SK-N-SH treated with all-trans-retinoic acid at 6 μM for 48 hours (cell line): ENCODE results near the gene ENO4.

ENCODE experiments used
- ATAC-seq: fragments of 200-7000 bp; cut with Tn5 transposase; 3 replicates; pipeline ENCODE4 v1.9.1; 2020; ENCODE audit warnings: mild to moderate bottlenecking, moderate library complexity
- ARNTL ChIP-seq: fragments of 450-650 bp; formaldehyde crosslinking; IDR thresholded peaks from 2 replicates; pipeline ENCODE4 v1.5.0; 2020; ENCODE audit warnings: low read depth, mild to moderate bottlenecking, moderate library complexity, borderline replicate concordance
- BACH2 ChIP-seq: fragments of 250-450 bp; sonication (Bioruptor Pico); IDR thresholded peaks from 2 replicates; pipeline ENCODE4 v1.9.0; 2021; ENCODE audit warnings: mild to moderate bottlenecking, borderline replicate concordance
- CSDC2 ChIP-seq: fragments of 250-450 bp; sonication (Bioruptor Pico); IDR thresholded peaks from 2 replicates; pipeline ENCODE4 v1.5.0; 2020; ENCODE audit warnings: mild to moderate bottlenecking, moderate library complexity
- ESRRG ChIP-seq: fragments of 250-450 bp; sonication (Bioruptor Pico); IDR thresholded peaks from 2 replicates; pipeline ENCODE4 v1.6.1; 2021; ENCODE audit warnings: mild to moderate bottlenecking
- GLIS3 ChIP-seq: fragments of 250-450 bp; sonication (Bioruptor Pico); IDR thresholded peaks from 2 replicates; pipeline ENCODE4 v1.5.0; 2020; ENCODE audit warnings: mild to moderate bottlenecking, moderate library complexity
- OSR1 ChIP-seq: fragments of 250-450 bp; sonication (Bioruptor Pico); IDR thresholded peaks from 2 replicates; pipeline ENCODE4 v1.8.0; 2022; ENCODE audit warnings: moderate library complexity, mild to moderate bottlenecking, inconsistent platforms
- PPARA ChIP-seq: fragments of 250-450 bp; sonication (Bioruptor Pico); IDR thresholded peaks from 2 replicates; pipeline ENCODE4 v1.5.0; 2020; ENCODE audit warnings: mild to moderate bottlenecking, borderline replicate concordance
- RARB ChIP-seq: fragments of 250-450 bp; sonication (Bioruptor Pico); IDR thresholded peaks from 2 replicates; pipeline ENCODE4 v1.8.0; 2021; ENCODE audit warnings: mild to moderate bottlenecking, moderate library complexity
- TCF4 ChIP-seq: fragments of 250-450 bp; sonication (Bioruptor Pico); IDR thresholded peaks from 2 replicates; pipeline ENCODE4 v1.8.0; 2021; ENCODE audit warnings: mild to moderate bottlenecking, moderate library complexity, borderline replicate concordance
- TOX ChIP-seq: fragments of 250-450 bp; sonication (Bioruptor Pico); IDR thresholded peaks from 2 replicates; pipeline ENCODE4 v1.8.0; 2021; ENCODE audit warnings: mild to moderate bottlenecking, moderate library complexity, borderline replicate concordance
- ZC3H10 ChIP-seq: fragments of 250-450 bp; sonication (Bioruptor Pico); IDR thresholded peaks from 2 replicates; pipeline ENCODE4 v1.5.1; 2021; ENCODE audit warnings: mild to moderate bottlenecking, moderate library complexity
- ZFP3 ChIP-seq: fragments of 250-450 bp; sonication (Bioruptor Pico); IDR thresholded peaks from 2 replicates; pipeline ENCODE4 v1.5.0; 2020; ENCODE audit warnings: mild to moderate bottlenecking, moderate library complexity
- ZFP30 ChIP-seq: fragments of 450-650 bp; formaldehyde crosslinking; IDR thresholded peaks from 2 replicates; pipeline ENCODE4 v1.5.0; 2022; ENCODE audit warnings: mild to moderate bottlenecking, moderate library complexity
- ZNF70 ChIP-seq: fragments of 450-650 bp; formaldehyde crosslinking; IDR thresholded peaks from 2 replicates; pipeline ENCODE4 v1.5.0; 2020; ENCODE audit warnings: mild to moderate bottlenecking, moderate library complexity
- ZNF8 ChIP-seq: fragments of 450-650 bp; formaldehyde crosslinking; IDR thresholded peaks from 2 replicates; pipeline ENCODE4 v1.5.0; 2020; ENCODE audit warnings: mild to moderate bottlenecking, moderate library complexity
- TF ChIP-seq, protein P1 (sequence below): fragments of 250-450 bp; sonication (Bioruptor Pico); IDR thresholded peaks from 2 replicates; pipeline ENCODE4 v1.8.0; 2020; ENCODE audit warnings: mild to moderate bottlenecking, moderate library complexity, borderline replicate concordance
- TF ChIP-seq, protein P2 (sequence below): fragments of 250-450 bp; sonication (Bioruptor Pico); IDR thresholded peaks from 2 replicates; pipeline ENCODE4 v1.5.0; 2020; ENCODE audit warnings: mild to moderate bottlenecking, moderate library complexity
- TF ChIP-seq, protein P3 (sequence below): fragments of 250-450 bp; sonication (Bioruptor Pico); IDR thresholded peaks from 2 replicates; pipeline ENCODE4 v1.5.1; 2021; ENCODE audit warnings: mild to moderate bottlenecking, moderate library complexity
- TF ChIP-seq, protein P4 (sequence below): fragments of 250-450 bp; sonication (Bioruptor Pico); IDR thresholded peaks from 2 replicates; pipeline ENCODE4 v1.5.1; 2020; ENCODE audit warnings: low read depth, mild to moderate bottlenecking, moderate library complexity
- TF ChIP-seq, protein P5 (sequence below): fragments of 250-450 bp; sonication (Bioruptor Pico); IDR thresholded peaks from 2 replicates; pipeline ENCODE4 v1.8.0; 2021; ENCODE audit warnings: low read depth, mild to moderate bottlenecking, moderate library complexity, borderline replicate concordance

The ENO4 gene

DNA sequence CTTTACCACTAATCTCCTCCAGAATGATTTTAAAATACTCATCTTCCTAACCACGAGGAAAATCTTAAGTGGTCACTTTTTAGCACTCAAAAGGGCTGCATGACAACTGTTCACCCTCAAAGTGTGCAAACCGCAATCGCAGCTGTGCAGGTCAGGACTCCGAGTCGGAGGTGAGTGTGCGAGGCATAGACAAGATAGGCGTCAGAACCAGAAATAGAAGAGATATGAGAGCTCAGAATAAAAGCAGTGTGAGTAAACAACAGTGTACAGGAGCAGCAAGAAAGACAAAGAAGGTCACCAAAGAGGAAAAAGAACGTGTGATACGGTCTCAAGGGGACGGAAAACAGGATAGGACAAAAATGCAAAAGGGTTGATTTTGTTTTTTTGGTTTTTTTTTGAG lies 17.5 kb upstream of the ENO4 start:
- TF ChIP-seq ARNTL (CRISPR knock-in tag) (no peak), ZFP3 (CRISPR knock-in tag) (no peak), GLIS3 (no peak), TOX (CRISPR knock-in tag) (no peak), RARB (CRISPR knock-in tag) (no peak), TCF4 (no peak)
- TF ChIP-seq, protein P1, sequence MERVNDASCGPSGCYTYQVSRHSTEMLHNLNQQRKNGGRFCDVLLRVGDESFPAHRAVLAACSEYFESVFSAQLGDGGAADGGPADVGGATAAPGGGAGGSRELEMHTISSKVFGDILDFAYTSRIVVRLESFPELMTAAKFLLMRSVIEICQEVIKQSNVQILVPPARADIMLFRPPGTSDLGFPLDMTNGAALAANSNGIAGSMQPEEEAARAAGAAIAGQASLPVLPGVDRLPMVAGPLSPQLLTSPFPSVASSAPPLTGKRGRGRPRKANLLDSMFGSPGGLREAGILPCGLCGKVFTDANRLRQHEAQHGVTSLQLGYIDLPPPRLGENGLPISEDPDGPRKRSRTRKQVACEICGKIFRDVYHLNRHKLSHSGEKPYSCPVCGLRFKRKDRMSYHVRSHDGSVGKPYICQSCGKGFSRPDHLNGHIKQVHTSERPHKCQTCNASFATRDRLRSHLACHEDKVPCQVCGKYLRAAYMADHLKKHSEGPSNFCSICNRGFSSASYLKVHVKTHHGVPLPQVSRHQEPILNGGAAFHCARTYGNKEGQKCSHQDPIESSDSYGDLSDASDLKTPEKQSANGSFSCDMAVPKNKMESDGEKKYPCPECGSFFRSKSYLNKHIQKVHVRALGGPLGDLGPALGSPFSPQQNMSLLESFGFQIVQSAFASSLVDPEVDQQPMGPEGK (CRISPR knock-in tag), result no peak
- TF ChIP-seq, protein P2, sequence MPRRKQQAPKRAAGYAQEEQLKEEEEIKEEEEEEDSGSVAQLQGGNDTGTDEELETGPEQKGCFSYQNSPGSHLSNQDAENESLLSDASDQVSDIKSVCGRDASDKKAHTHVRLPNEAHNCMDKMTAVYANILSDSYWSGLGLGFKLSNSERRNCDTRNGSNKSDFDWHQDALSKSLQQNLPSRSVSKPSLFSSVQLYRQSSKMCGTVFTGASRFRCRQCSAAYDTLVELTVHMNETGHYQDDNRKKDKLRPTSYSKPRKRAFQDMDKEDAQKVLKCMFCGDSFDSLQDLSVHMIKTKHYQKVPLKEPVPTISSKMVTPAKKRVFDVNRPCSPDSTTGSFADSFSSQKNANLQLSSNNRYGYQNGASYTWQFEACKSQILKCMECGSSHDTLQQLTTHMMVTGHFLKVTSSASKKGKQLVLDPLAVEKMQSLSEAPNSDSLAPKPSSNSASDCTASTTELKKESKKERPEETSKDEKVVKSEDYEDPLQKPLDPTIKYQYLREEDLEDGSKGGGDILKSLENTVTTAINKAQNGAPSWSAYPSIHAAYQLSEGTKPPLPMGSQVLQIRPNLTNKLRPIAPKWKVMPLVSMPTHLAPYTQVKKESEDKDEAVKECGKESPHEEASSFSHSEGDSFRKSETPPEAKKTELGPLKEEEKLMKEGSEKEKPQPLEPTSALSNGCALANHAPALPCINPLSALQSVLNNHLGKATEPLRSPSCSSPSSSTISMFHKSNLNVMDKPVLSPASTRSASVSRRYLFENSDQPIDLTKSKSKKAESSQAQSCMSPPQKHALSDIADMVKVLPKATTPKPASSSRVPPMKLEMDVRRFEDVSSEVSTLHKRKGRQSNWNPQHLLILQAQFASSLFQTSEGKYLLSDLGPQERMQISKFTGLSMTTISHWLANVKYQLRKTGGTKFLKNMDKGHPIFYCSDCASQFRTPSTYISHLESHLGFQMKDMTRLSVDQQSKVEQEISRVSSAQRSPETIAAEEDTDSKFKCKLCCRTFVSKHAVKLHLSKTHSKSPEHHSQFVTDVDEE (CRISPR knock-in tag), result no peak
- TF ChIP-seq, protein P3, sequence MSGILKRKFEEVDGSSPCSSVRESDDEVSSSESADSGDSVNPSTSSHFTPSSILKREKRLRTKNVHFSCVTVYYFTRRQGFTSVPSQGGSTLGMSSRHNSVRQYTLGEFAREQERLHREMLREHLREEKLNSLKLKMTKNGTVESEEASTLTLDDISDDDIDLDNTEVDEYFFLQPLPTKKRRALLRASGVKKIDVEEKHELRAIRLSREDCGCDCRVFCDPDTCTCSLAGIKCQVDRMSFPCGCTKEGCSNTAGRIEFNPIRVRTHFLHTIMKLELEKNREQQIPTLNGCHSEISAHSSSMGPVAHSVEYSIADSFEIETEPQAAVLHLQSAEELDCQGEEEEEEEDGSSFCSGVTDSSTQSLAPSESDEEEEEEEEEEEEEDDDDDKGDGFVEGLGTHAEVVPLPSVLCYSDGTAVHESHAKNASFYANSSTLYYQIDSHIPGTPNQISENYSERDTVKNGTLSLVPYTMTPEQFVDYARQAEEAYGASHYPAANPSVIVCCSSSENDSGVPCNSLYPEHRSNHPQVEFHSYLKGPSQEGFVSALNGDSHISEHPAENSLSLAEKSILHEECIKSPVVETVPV (CRISPR knock-in tag), result no peak
- TF ChIP-seq, protein P4, sequence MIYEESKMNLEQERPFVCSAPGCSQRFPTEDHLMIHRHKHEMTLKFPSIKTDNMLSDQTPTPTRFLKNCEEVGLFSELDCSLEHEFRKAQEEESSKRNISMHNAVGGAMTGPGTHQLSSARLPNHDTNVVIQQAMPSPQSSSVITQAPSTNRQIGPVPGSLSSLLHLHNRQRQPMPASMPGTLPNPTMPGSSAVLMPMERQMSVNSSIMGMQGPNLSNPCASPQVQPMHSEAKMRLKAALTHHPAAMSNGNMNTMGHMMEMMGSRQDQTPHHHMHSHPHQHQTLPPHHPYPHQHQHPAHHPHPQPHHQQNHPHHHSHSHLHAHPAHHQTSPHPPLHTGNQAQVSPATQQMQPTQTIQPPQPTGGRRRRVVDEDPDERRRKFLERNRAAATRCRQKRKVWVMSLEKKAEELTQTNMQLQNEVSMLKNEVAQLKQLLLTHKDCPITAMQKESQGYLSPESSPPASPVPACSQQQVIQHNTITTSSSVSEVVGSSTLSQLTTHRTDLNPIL (CRISPR knock-in tag), result no peak
- no peak for ATAC-seq

DNA sequence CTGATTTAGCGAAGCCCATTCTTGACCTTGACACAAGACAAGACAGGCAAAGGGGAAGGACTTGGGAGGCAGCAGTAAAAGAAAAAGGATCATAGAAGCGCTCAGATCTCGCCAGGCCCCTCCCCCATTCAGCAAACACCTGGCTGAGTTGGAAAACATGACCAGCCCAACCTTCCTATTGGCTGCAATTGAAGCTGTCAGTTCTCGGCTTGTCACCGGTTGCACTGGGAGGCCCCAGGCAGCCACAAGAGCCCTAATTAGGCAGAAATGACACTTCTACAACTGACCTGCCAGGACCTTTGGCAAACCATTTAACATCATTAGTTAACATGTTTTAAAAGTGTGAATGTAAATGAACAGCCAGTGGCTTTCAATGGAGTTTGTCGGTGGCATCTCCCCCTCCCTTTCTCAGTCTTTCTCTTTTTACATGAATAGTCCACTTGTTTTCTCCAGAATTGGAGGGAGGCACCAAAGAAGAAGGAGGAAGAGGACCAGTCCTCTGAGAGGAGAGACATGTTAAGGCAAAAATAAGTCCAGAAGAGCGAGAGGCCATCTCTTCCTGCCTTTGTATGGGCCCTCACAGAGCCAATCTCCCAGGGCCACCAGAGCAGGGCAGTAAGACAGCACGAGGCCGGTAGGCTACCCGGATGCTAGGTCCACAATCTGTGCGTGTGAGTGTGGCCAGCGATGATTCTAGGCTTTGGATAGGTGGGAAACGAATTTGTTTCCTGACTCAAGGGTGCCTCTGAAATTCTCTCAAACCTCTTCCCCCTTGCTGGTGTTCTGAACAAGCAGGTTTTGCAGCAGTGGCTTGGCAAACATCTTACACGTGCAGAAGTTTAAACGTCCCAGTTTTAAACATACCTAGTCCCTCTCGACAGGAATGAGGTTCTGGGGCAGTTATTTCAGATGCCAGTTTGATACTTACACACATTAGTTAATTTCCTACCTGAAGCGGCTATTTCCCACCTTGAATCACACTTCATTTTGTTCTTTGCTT lies 15.0 kb upstream of the ENO4 start:
- no peak for ATAC-seq

More for the DNA sequence above, 15.0 kb upstream of the ENO4 start:
- TF ChIP-seq, protein P1 (CRISPR knock-in tag), result no peak
- TF ChIP-seq ARNTL (CRISPR knock-in tag) (no peak), TCF4 (no peak), ZNF8 (CRISPR knock-in tag) (no peak), BACH2 (CRISPR knock-in tag) (no peak), RARB (CRISPR knock-in tag) (no peak), PPARA (CRISPR knock-in tag) (no peak), ZFP30 (CRISPR knock-in tag) (no peak), ZFP3 (CRISPR knock-in tag) (no peak), ZC3H10 (CRISPR knock-in tag) (no peak), ESRRG (CRISPR knock-in tag) (no peak), OSR1 (no peak), CSDC2 (CRISPR knock-in tag) (no peak), ZNF70 (CRISPR knock-in tag) (no peak)
- TF ChIP-seq, protein P5, sequence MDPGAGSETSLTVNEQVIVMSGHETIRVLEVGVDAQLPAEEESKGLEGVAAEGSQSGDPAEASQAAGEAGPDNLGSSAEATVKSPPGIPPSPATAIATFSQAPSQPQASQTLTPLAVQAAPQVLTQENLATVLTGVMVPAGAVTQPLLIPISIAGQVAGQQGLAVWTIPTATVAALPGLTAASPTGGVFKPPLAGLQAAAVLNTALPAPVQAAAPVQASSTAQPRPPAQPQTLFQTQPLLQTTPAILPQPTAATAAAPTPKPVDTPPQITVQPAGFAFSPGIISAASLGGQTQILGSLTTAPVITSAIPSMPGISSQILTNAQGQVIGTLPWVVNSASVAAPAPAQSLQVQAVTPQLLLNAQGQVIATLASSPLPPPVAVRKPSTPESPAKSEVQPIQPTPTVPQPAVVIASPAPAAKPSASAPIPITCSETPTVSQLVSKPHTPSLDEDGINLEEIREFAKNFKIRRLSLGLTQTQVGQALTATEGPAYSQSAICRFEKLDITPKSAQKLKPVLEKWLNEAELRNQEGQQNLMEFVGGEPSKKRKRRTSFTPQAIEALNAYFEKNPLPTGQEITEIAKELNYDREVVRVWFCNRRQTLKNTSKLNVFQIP (CRISPR knock-in tag), result no peak
- TF ChIP-seq, all 23 proteins: peak for 0
